Fibroblast of skin of right quadriceps (primary cell): ENCODE results near the gene C22orf15.

Experiments
- DNase-seq: peaks from one replicate; pipeline ENCODE4 v3.0.0-alpha.2; 2013

The C22orf15 gene

GRCh38 chr22:23790819-23791737, 28.3 kb downstream of the C22orf15 start:
- DNase-seq, result peak; percentile 74

GRCh38 chr22:23791738-23792645, 29.2 kb downstream of the C22orf15 start:
- no peak for DNase-seq

DNA sequence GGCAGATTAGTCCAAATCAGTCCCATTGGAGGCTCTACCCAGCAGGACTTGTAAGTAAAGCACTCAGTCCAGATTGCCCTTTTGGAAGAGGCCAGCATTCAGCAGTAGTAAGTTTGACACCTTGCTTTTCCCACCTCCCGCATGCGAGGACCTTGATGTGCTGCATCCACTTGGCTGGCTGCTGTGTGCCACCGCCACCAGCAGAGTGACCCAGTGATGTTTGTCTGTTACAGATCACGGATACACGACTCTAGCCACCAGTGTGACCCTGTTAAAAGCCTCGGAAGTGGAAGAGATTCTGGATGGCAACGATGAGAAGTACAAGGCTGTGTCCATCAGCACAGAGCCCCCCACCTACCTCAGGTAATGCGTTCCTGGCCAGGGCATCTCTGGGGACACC, 30.5 kb downstream of the C22orf15 start:
- no peak for DNase-seq

DNA sequence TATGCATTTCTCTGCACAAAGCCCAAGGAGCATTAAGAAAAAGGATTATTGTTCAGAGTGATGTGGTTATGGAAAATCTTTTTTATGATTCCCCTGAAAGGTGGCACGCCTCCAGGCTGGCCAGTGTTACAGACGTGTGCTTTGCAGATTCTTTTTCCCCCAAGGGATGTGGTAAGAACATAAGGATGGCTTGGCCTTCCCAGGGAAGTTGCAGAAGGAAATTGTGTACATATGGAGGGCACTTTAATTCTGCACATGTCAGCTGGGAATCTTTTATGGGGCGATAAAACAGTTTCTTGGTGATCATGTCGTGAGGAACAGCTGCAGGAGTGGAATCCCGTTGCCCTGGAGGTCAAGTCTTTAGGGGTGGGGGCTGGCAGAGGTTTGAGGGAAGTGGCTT, 33.7 kb downstream of the C22orf15 start:
- peak; percentile 87 for DNase-seq

DNA sequence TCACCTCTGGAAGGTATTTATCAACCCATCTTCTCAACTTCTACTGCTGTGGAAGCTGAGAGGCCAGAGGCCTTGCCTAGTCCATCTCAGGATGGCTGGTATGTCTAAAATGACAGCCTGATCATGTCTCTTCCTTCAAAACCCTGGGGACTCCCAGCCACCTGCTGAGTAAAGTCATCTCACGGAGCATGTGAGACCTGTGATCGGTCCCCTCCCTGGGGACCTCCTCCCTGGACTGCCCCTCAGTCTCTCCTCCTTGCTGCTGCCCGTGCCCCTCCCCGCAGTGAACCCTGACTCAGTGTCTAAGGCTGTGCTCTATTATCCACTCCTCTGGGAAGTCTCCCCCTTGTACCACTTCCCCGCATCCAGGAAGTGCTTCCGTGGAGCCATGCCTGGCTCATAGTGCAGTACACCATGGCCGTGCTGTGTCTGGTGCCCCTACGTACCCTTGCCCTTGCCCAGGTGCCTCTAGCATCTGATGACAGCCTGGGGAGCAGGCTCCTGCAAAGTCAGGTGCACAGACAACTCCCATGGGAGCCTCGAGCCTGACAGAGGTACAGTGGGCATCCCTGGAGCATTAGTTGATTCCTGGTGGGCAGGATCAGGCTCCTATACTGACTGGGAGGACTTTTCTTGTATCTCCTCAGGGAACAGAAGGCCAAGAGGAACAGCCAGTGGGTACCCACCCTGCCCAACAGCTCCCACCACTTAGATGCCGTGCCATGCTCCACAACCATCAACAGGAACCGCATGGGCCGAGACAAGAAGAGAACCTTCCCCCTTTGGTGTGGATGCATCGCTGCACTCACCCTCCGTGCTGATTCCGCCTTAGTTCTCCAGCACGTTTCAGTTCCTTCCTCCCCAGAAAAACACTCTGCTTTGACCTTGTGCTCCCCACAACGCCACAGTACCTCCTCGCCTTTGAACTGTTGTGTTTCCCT, 37.8 kb downstream of the C22orf15 start:
- DNase-seq, result no peak

DNA sequence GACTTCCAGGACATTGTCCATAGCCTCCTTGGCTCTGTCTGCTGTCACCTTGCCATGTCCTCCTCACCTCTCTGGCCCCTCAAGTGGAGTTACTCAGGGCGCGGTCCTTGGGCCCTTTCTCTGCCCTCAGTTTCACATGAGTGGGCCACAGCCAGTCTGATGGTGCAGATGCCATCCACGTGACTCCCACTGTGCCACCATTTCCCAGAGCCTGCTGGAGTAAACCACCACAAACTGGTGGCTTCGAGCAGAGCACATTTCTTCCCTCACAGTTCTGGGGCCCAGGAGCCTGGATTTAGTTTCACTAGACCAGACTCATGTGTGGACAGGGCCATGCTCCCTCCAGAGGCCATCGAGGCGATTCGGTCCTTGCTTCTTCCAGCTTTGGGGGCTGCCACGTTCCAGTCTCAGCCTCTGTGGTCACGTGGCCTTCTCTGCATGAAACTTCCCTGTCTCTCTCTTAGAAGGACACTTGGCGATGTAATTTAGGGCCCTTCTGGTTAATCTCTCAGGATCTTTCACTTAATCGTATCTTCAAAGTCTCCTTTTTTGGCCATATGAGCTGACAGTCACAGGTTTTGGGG, 38.5 kb downstream of the C22orf15 start:
- no peak for DNase-seq

- no peak for DNase-seq
These were observed 39.1 kb downstream of the C22orf15 start for GRCh38 chr22:23801886-23802377.

- DNase-seq, result no peak
These were observed 40.4 kb downstream of the C22orf15 start for GRCh38 chr22:23803001-23803819.

- no peak for DNase-seq
These were observed 42.0 kb downstream of the C22orf15 start for GRCh38 chr22:23804781-23805291.

DNA sequence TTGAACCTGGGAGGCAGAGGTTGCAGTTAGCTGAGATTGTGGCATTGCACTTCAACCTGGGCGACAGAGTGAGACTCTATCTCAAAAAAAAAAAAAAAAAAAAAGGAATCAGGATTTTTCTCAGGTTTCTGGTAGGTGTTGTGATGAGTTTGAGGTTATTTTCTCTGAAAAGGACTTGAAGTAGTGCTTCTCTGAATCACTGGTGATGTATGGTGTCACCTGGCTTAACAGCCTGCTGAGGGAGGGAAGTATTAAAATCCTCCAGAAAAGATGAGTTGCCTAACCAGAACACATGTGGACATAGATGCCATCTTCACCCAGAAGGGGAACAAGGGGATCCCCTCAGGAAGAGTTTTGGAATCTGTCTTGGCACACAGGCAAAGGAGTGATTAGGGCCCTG, 44.0 kb downstream of the C22orf15 start:
- DNase-seq, result no peak

DNA sequence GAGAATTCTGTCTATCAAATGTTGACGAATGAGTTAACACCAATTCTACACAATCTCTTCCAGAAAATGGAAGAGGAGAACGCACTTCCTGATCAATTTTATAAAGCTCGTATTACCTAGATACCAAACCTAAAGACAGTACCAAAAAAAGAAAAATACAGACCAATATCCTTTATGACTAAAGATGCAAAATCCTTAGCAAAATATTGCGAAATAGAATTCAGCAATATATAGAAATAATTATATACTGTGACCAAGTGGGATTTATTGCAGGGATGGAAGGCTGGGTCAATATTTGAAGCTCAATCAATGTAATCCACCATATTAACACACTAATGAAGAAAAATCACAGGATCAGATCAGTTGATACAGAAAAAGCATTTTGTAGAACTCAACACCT, 49.6 kb downstream of the C22orf15 start:
- DNase-seq, result no peak
